T-helper 22 cell (primary cell): Measurements from ENCODE around the gene FUT3.

Experiments
- DNase-seq: peaks from one replicate; pipeline ENCODE4 v3.0.0-alpha.2; 2020; ENCODE audit warnings: low read depth

Gene FUT3

DNA sequence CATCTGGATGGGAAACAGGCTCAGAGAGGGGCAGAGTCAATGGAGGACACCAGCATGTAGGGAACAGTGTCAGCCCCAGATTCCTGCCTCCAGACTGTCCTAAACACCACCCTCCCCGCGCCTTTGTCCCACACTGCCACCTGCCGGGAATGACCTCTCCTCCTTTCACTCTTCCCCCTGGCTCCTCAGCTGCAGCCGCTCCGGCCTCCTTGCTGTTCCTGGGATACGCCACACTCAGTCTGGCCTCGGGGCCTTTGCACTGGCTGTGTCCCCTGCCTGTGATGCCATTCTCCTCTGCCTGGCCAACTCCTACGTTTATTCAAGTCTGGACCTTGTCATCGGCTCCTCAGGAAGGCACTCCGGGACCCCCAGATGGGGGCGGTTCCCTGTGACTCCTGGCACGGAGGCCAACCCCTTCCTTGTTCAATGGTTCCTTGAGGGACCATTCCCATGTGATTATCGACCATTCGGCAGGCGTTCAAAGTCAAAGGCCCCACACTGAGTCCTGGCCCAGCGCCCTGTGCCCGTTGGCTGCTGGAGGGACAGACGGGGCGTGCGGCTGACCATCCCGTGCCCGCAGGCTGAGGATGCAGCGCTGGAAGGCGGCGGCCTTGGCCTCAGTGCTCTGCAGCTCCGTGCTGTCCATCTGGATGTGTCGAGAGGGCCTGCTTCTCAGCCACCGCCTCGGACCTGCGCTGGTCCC lies 27.5 kb downstream of the FUT3 start:
- DNase-seq = no peak

GRCh38 chr19:5822181-5822844 lies 28.9 kb downstream of the FUT3 start:
- no peak for DNase-seq

- DNase-seq = no peak
Observed at GRCh38 chr19:5821521-5822180, 29.6 kb downstream of the FUT3 start.

GRCh38 chr19:5820785-5821184 lies 30.5 kb downstream of the FUT3 start:
- DNase-seq = no peak

- no peak for DNase-seq
Observed at GRCh38 chr19:5818594-5818993, 32.7 kb downstream of the FUT3 start.

DNA sequence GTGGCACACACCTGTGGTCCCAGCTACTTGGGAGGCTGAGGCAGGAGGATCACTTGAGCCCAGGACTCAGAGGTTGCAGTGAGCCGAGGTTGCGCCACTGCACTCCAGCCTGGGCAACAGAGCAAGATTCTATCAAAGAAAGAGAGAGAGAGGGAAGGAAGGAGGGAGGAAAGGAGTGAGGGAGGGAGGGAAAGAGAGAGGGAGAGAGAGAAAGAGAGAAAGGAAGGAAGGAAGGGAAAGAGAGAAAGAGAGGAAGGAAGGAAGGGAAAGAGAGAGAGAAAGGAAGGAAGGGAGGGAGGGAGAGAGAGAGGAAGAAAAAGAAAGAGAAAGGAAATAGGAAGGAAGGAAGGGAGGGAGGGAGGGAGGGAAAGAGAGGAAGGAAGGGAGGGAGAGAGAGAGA lies 34.0 kb downstream of the FUT3 start:
- DNase-seq = no peak

- DNase-seq = no peak
Observed at GRCh38 chr19:5814852-5815246, 36.4 kb downstream of the FUT3 start.

- no peak for DNase-seq
Observed at GRCh38 chr19:5814123-5814851, 37.0 kb downstream of the FUT3 start.

DNA sequence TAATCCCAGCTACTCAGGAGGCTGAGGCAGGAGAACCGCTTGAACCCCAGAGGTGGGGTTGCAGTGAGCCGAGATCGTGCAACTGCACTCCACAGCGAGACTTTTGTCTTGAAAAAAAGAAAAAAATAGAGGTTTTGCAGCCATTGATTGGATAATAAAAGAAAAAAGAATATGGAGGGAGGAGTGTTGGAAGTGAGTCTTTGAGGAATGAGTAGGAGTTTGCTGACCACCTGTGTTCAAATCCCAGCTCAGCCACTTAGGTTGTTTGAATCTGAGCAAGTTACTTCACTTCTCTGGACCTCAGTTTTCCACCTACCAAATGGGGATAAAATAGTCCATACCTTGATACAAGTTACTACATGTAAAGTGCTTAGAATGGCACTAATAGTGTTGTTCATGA lies 40.1 kb downstream of the FUT3 start:
- DNase-seq = no peak

- no peak for DNase-seq
Observed at GRCh38 chr19:5809469-5809868, 41.8 kb downstream of the FUT3 start.

DNA sequence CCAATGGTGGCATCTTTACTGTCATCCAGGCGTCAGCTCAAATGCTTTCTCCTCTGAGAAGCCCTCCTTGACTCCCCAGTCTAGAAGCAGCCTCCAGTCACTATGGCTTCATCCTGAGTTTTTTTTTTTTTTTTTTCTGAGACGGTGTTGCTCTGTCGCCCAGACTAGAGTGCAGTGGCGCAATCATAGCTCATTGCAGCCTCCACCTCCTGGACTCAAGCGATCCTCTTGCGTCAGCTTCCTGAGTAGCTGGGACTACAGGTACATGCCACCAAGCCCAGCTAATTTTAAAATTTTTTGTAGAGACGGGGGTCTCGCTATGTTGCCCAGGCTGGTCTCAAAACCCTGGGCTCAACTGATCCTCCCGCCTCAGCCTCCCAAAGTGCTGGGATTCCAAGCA lies 42.2 kb downstream of the FUT3 start:
- no peak for DNase-seq

DNA sequence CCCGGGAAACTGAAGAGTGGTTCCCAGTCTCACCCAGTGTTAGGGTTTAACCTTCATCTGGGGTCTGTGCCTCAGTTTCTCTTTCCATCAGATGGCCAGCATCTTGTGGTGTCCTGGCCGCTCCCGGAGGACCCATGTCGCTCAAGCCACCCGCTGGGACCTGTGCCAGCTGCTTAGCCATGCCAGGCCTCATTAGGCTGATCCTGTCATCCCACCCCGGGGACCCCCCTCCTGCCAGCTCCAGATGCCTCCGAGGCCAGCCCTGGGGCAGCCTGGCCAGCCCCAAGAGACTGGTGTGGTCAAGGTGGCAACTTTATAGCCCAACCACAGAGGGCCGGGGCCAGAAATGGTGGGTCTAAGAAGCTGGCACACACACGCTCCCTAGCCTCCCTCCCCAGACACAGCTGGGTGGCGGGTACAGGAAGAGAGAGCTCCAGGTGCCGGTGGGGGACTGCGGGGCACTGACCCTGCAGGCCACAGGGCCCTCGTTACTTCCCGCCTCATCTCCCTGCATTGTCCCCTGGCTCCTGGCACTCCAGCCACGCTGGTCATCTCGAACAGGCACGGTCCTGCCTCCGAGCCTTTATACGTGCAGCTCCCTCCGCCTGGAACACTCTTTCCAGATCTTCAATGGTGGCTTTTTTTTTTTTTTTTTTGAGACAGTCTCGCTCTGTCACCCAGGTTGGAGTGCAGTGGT lies 43.0 kb downstream of the FUT3 start:
- DNase-seq = no peak

GRCh38 chr19:5806905-5807304 lies 44.3 kb downstream of the FUT3 start:
- DNase-seq = no peak

DNA sequence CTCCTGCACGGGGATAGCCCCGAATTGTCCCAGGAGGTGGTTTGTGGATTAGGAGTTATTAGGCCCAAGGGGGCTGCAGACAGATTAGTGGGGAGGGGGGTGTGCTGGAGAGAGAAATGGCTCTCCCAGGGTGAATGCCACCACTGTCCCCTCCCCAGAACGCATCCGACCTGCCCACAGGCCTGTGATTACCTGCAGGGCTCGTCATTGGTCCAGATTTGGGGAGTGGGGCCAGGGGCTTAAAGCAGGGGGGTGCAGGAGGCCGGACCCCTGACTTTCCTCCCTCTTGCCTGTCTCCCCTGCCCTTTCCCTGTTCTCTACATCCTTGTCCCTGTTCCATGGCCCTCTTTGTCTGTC lies 45.1 kb downstream of the FUT3 start:
- DNase-seq = no peak

GRCh38 chr19:5805462-5806132 lies 45.7 kb downstream of the FUT3 start:
- DNase-seq = no peak

GRCh38 chr19:5804516-5805461 lies 46.5 kb downstream of the FUT3 start, which contains the start of gene NRTN:
Gene NRTN (plus strand): TSS chr19:5805067. CDS start chr19:5824166, 19,099 bp downstream.
- peak; percentile 32 for DNase-seq

- peak; percentile 83 for DNase-seq
Observed at GRCh38 chr19:5803752-5804515, 47.3 kb downstream of the FUT3 start.

DNA sequence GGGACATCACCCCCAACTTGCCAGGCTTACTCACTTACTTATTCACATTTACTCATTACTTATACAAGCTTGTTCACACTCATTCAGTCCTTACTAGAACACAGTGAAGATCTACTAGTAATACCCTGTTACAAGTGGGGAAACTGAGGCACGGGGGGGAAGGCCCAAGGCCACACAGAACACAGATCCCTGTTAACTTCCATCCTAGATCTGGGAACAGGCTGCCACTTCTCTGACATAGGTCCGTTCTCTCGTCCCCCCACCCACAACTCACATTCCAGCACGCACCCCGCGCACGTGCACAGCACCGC lies 47.9 kb downstream of the FUT3 start:
- no peak for DNase-seq

GRCh38 chr19:5801796-5802619 lies 49.2 kb downstream of the FUT3 start:
- no peak for DNase-seq
